MM.1S (cell line): Measurements from ENCODE around the gene MPZL3.

Experiments used
- CTCF ChIP-seq: fragments of 300-600 bp; sonication (generic); IDR thresholded peaks from 2 replicates; pipeline ENCODE4 v1.5.1; 2016; ENCODE audit warnings: antibody characterized with exemption, low read length, mixed read lengths
- EZH2phosphoT487 ChIP-seq: fragments of 300-600 bp; sonication (generic); IDR thresholded peaks from 2 replicates; pipeline ENCODE4 v1.6.1; 2018; ENCODE audit warnings: antibody characterized with exemption, low read length

- TF ChIP-seq CTCF (no peak), EZH2phosphoT487 (no peak)
These were observed 37.2 kb upstream of the MPZL3 start for GRCh38 chr11:118289401-118289800.
